GM23248 (cell line): ENCODE measurements around the gene MED22.

ENCODE experiments used
- EZH2 ChIP-seq: fragments of 200-600 bp; sonication (generic); IDR thresholded peaks from 2 replicates; pipeline ENCODE4 v1.6.1; 2018; ENCODE audit warnings: antibody characterized with exemption, mild to moderate bottlenecking; ENCODE audit not compliant: insufficient read depth, poor library complexity, severe bottlenecking
- EZH2phosphoT487 ChIP-seq: fragments of 200-600 bp; sonication (generic); IDR thresholded peaks from 2 replicates; pipeline ENCODE4 v1.6.1; 2018; ENCODE audit warnings: antibody characterized with exemption, moderate library complexity, mild to moderate bottlenecking, low read depth; ENCODE audit not compliant: insufficient read depth

DNA sequence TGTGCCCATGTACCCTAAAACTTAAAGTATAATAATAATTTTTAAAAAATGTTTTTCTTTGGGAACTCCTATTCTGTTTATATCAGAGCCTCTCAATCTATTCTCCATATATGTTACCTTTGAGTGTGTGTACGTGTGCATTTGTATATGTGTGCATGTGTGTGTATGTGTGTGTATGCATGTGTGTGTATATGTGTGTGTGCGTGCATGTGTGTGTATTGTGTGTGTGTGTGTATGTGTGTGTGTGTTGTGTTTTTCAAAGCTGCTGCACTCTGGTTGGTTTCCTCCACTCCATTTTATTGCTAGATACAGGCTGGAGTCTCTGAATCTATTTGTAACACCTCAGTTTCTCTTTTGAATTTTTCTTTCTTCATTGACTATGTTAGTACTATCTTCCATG is 31.9 kb downstream of the MED22 start:
- TF ChIP-seq EZH2 (no peak), EZH2phosphoT487 (no peak)
